ENCODE results near the gene ZNF783. TPM values are rescaled to one million over a fixed set of nuclear protein-coding genes. Genes with fewer than 3 reads are reported as not detected.
"Not testable (repeated sequence)": the region's sequence is repeated elsewhere in the genome, so short reads cannot be mapped to it uniquely, and the experiment has no call there.

Gene ZNF783
- total and polyA plus RNA-seq, 5 donors from 2014 or later, result 2.7 to 30.2 (median 4.7) TPM

GRCh38 chr7:149255174-149255573 lies 6.8 kb upstream of the ZNF783 start:
- Histone ChIP-seq H3K4me3 (ENCODE audit: low read depth, low read length) (no peak overlapping the region), H3K4me1 (ENCODE audit: control insufficient read depth, insufficient read depth, low read length, poor library complexity, severe bottlenecking) (no peaks in the 10 kb centered on the region), H3K27ac (ENCODE audit: insufficient read depth, low read length, poor library complexity, severe bottlenecking) (no peak overlapping the region), H3K27me3 (ENCODE audit: control insufficient read depth, insufficient read depth, low read length) (no peaks in the 10 kb centered on the region), H3K36me3 (ENCODE audit: control insufficient read depth, insufficient read depth, low read length) (peaks cover 47% of the 10 kb centered on the region), H3K9me3 (ENCODE audit: control insufficient read depth in 2 of 2, low read length in 2 of 2) (no peaks in the 10 kb centered on the region)
- H3K9me3 Mint-ChIP-seq, result no peaks in the 10 kb centered on the region
- H3K27ac Mint-ChIP-seq, result no peak overlapping the region
- no peak overlapping the region for H3K4me3 Mint-ChIP-seq
- H3K36me3 Mint-ChIP-seq, result peaks cover 22% of the 10 kb centered on the region
- H3K4me1 Mint-ChIP-seq, result peaks cover 0 to 3% (median 1%) of the 10 kb centered on the region in 4 donors
- no peak for DNase-seq
- ATAC-seq (ENCODE audit: low read depth in 2 of 2), result no peak
- H3K27me3 Mint-ChIP-seq, result no peaks in the 10 kb centered on the region

GRCh38 chr7:149256568-149256967 lies 5.4 kb upstream of the ZNF783 start:
- peaks cover 17% of the 10 kb centered on the region for H3K36me3 Mint-ChIP-seq
- peaks cover 0 to 8% (median 4%) of the 10 kb centered on the region in 4 donors for H3K4me1 Mint-ChIP-seq
- H3K27ac ChIP-seq (ENCODE audit: insufficient read depth, low read length, poor library complexity, severe bottlenecking), result no peak overlapping the region
- H3K4me3 Mint-ChIP-seq, result no peak overlapping the region
- DNase-seq (no peak), ATAC-seq (ENCODE audit: low read depth in 2 of 2) (no peak)
- no peak overlapping the region for H3K4me3 ChIP-seq (ENCODE audit: low read depth, low read length)
- no peaks in the 10 kb centered on the region for H3K27me3 ChIP-seq (ENCODE audit: control insufficient read depth, insufficient read depth, low read length)
- H3K9me3 Mint-ChIP-seq, result no peaks in the 10 kb centered on the region
- peak overlapping the region in 1 of 3 donors; percentile 29 for H3K27ac Mint-ChIP-seq
- H3K9me3 ChIP-seq (ENCODE audit: control insufficient read depth in 2 of 2, low read length in 2 of 2), result no peaks in the 10 kb centered on the region
- peaks cover 6% of the 10 kb centered on the region for H3K4me1 ChIP-seq (ENCODE audit: control insufficient read depth, insufficient read depth, low read length, poor library complexity, severe bottlenecking)
- H3K36me3 ChIP-seq (ENCODE audit: control insufficient read depth, insufficient read depth, low read length), result peaks cover 40% of the 10 kb centered on the region
- H3K27me3 Mint-ChIP-seq, result no peaks in the 10 kb centered on the region

- Mint-ChIP-seq H3K9me3 (no peaks in the 10 kb centered on the region), H3K36me3 (peaks cover 17% of the 10 kb centered on the region), H3K4me3 (no peak overlapping the region), H3K27me3 (no peaks in the 10 kb centered on the region), H3K27ac (peak overlapping the region in 2 of 3 donors; percentile 29 to 89), H3K4me1 (peaks cover 0 to 7% (median 4%) of the 10 kb centered on the region in 4 donors)
- DNase-seq (no peak), ATAC-seq (ENCODE audit: low read depth in 2 of 2) (no peak)
- H3K27me3 ChIP-seq (ENCODE audit: control insufficient read depth, insufficient read depth, low read length), result no peaks in the 10 kb centered on the region
- peaks cover 37% of the 10 kb centered on the region for H3K36me3 ChIP-seq (ENCODE audit: control insufficient read depth, insufficient read depth, low read length)
- H3K4me1 ChIP-seq (ENCODE audit: control insufficient read depth, insufficient read depth, low read length, poor library complexity, severe bottlenecking), result peaks cover 8% of the 10 kb centered on the region
- H3K27ac ChIP-seq (ENCODE audit: insufficient read depth, low read length, poor library complexity, severe bottlenecking), result no peak overlapping the region
- no peak overlapping the region for H3K4me3 ChIP-seq (ENCODE audit: low read depth, low read length)
- H3K9me3 ChIP-seq (ENCODE audit: control insufficient read depth in 2 of 2, low read length in 2 of 2), result no peaks in the 10 kb centered on the region
These were observed 4.8 kb upstream of the ZNF783 start for GRCh38 chr7:149257146-149257545.

- H3K4me3 Mint-ChIP-seq, result peak overlapping the region; percentile 84 to 90 (median 88)
- Histone ChIP-seq H3K27ac (ENCODE audit: insufficient read depth, low read length, poor library complexity, severe bottlenecking) (peak overlapping the region; percentile 57), H3K27me3 (ENCODE audit: control insufficient read depth, insufficient read depth, low read length) (no peaks in the 10 kb centered on the region), H3K4me1 (ENCODE audit: control insufficient read depth, insufficient read depth, low read length, poor library complexity, severe bottlenecking) (peaks cover 27% of the 10 kb centered on the region), H3K9me3 (ENCODE audit: control insufficient read depth in 2 of 2, low read length in 2 of 2) (no peaks in the 10 kb centered on the region), H3K4me3 (ENCODE audit: low read depth, low read length) (peak overlapping the region; percentile 70), H3K36me3 (ENCODE audit: control insufficient read depth, insufficient read depth, low read length) (peaks cover 14% of the 10 kb centered on the region)
- H3K36me3 Mint-ChIP-seq, result peaks cover 10% of the 10 kb centered on the region
- no peaks in the 10 kb centered on the region for H3K27me3 Mint-ChIP-seq
- H3K27ac Mint-ChIP-seq, result peak overlapping the region; percentile 82 to 91 (median 90)
- no peaks in the 10 kb centered on the region for H3K9me3 Mint-ChIP-seq
- ATAC-seq (ENCODE audit: low read depth in 2 of 2) (no peak), DNase-seq (peak in 1 of 3 donors; percentile 28)
- peaks cover 12 to 39% (median 23%) of the 10 kb centered on the region in 4 donors for H3K4me1 Mint-ChIP-seq
These were observed 624 bp upstream of the ZNF783 start for GRCh38 chr7:149261316-149261828.

- H3K27ac Mint-ChIP-seq, result no peak overlapping the region
These were observed 4.5 kb downstream of the ZNF783 start for GRCh38 chr7:149266451-149266850.

GRCh38 chr7:149267733-149268132 lies 5.7 kb downstream of the ZNF783 start:
- Histone ChIP-seq H3K4me3 (ENCODE audit: low read depth, low read length) (no peak overlapping the region), H3K9me3 (ENCODE audit: control insufficient read depth in 2 of 2, low read length in 2 of 2) (no peaks in the 10 kb centered on the region), H3K4me1 (ENCODE audit: control insufficient read depth, insufficient read depth, low read length, poor library complexity, severe bottlenecking) (peaks cover 14% of the 10 kb centered on the region), H3K27ac (ENCODE audit: insufficient read depth, low read length, poor library complexity, severe bottlenecking) (no peak overlapping the region), H3K36me3 (ENCODE audit: control insufficient read depth, insufficient read depth, low read length) (peaks cover 68% of the 10 kb centered on the region), H3K27me3 (ENCODE audit: control insufficient read depth, insufficient read depth, low read length) (no peaks in the 10 kb centered on the region)
- H3K4me1 Mint-ChIP-seq, result peaks cover 18 to 38% (median 26%) of the 10 kb centered on the region in 4 donors
- no peak overlapping the region for H3K27ac Mint-ChIP-seq
- peaks cover 42% of the 10 kb centered on the region for H3K36me3 Mint-ChIP-seq
- no peak for ATAC-seq (ENCODE audit: low read depth in 2 of 2)
- H3K4me3 Mint-ChIP-seq, result no peak overlapping the region
- H3K9me3 Mint-ChIP-seq, result peaks cover 0 to 3% (median 0%) of the 10 kb centered on the region in 7 donors
- no peaks in the 10 kb centered on the region for H3K27me3 Mint-ChIP-seq
- no peak for DNase-seq

More at GRCh38 chr7:149266451-149266850, 4.5 kb downstream of the ZNF783 start:
- Histone ChIP-seq H3K36me3 (ENCODE audit: control insufficient read depth, insufficient read depth, low read length) (peaks cover 56% of the 10 kb centered on the region), H3K27me3 (ENCODE audit: control insufficient read depth, insufficient read depth, low read length) (no peaks in the 10 kb centered on the region), H3K27ac (ENCODE audit: insufficient read depth, low read length, poor library complexity, severe bottlenecking) (no peak overlapping the region), H3K9me3 (ENCODE audit: control insufficient read depth in 2 of 2, low read length in 2 of 2) (no peaks in the 10 kb centered on the region), H3K4me1 (ENCODE audit: control insufficient read depth, insufficient read depth, low read length, poor library complexity, severe bottlenecking) (peaks cover 22% of the 10 kb centered on the region), H3K4me3 (ENCODE audit: low read depth, low read length) (no peak overlapping the region)
- H3K4me3 Mint-ChIP-seq, result no peak overlapping the region
- H3K9me3 Mint-ChIP-seq, result peaks cover 0 to 3% (median 0%) of the 10 kb centered on the region in 7 donors
- no peaks in the 10 kb centered on the region for H3K27me3 Mint-ChIP-seq
- H3K36me3 Mint-ChIP-seq, result peaks cover 41% of the 10 kb centered on the region
- no peak for DNase-seq
- no peak for ATAC-seq (ENCODE audit: low read depth in 2 of 2)
- peaks cover 17 to 42% (median 23%) of the 10 kb centered on the region in 4 donors for H3K4me1 Mint-ChIP-seq

GRCh38 chr7:149274424-149274823 lies 12.4 kb downstream of the ZNF783 start:
- peaks cover 43% of the 10 kb centered on the region for H3K36me3 Mint-ChIP-seq
- H3K4me3 ChIP-seq (ENCODE audit: low read depth, low read length); H3K27me3 ChIP-seq (ENCODE audit: control insufficient read depth, insufficient read depth, low read length); H3K4me3 Mint-ChIP-seq; H3K27ac ChIP-seq (ENCODE audit: insufficient read depth, low read length, poor library complexity, severe bottlenecking); H3K9me3 Mint-ChIP-seq; H3K27me3 Mint-ChIP-seq; ATAC-seq (ENCODE audit: low read depth in 2 of 2); H3K4me1 ChIP-seq (ENCODE audit: control insufficient read depth, insufficient read depth, low read length, poor library complexity, severe bottlenecking); H3K9me3 ChIP-seq (ENCODE audit: control insufficient read depth in 2 of 2, low read length in 2 of 2); DNase-seq: not testable (repeated sequence)
- peaks cover 6 to 14% (median 10%) of the 10 kb centered on the region in 4 donors for H3K4me1 Mint-ChIP-seq
- H3K36me3 ChIP-seq (ENCODE audit: control insufficient read depth, insufficient read depth, low read length), result peaks cover 70% of the 10 kb centered on the region
- peak overlapping the region in 1 of 3 donors; percentile 92 for H3K27ac Mint-ChIP-seq

GRCh38 chr7:149277871-149278270 lies 15.9 kb downstream of the ZNF783 start:
- Histone ChIP-seq H3K4me1 (ENCODE audit: control insufficient read depth, insufficient read depth, low read length, poor library complexity, severe bottlenecking) (no peaks in the 10 kb centered on the region), H3K27me3 (ENCODE audit: control insufficient read depth, insufficient read depth, low read length) (no peaks in the 10 kb centered on the region), H3K36me3 (ENCODE audit: control insufficient read depth, insufficient read depth, low read length) (peaks cover 49% of the 10 kb centered on the region), H3K4me3 (ENCODE audit: low read depth, low read length) (no peak overlapping the region), H3K9me3 (ENCODE audit: control insufficient read depth in 2 of 2, low read length in 2 of 2) (no peaks in the 10 kb centered on the region), H3K27ac (ENCODE audit: insufficient read depth, low read length, poor library complexity, severe bottlenecking) (no peak overlapping the region)
- Mint-ChIP-seq H3K4me3 (no peak overlapping the region), H3K4me1 (peaks cover 3 to 11% (median 7%) of the 10 kb centered on the region in 4 donors), H3K27ac (no peak overlapping the region), H3K36me3 (peaks cover 42% of the 10 kb centered on the region), H3K9me3 (no peaks in the 10 kb centered on the region), H3K27me3 (no peaks in the 10 kb centered on the region)
- DNase-seq (no peak), ATAC-seq (ENCODE audit: low read depth in 2 of 2) (no peak)
